ENCODE data around the gene KCNK1. TPM values are rescaled to one million over a fixed set of nuclear protein-coding genes. Genes with fewer than 3 reads are reported as not detected.

The KCNK1 gene
- total and polyA plus RNA-seq, 2 of the 13 experiments (the other 11 are each of a cell fraction or from before 2014, with no cell fraction given), result not detected

DNA sequence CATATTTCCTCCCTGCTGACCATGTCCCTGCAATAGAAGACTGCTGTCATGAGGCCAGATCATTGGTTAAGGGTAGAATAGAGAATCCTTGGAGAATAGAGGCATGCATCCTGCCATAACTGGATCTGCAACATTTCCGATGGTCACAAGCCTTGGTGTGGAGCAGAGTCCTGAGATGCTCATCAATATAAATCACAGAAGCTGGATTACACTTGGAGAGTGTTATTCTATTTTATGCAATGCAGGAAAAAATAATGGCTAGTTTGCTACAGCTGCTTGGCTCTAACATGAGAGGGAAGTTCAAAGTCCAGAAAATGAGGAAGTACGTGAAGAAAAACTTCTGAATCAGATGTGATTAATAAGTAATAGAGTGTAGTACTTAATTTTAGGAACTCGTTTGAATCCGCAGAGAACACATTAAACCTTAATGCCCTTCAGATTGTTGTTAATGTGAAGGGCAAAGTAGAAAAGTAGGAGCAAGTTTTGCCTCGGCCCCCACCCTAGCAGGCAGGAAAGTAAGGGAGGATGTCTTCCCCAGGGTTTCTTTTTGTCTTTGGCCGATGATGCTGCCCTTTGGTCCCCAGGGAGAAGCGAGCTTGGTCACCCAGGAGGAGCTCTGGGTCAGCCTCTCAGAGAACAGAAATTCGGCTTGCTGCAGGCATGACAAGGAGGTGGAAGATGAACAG, 59.5 kb downstream of the KCNK1 start:
- Histone ChIP-seq H3K79me2 (ENCODE audit: insufficient read depth, low read length) (no peaks in the 10 kb centered on the region), H3K4me2 (ENCODE audit: low read depth, low read length) (no peak overlapping the region), H3K4me3 (replicated peaks in 1 of 3; ENCODE audit: insufficient read depth in 1 of 3, low read depth in 2 of 3, low read length in 3 of 3) (no peak overlapping the region), H3K9ac (ENCODE audit: insufficient read depth, low read depth, low read length) (no peak overlapping the region), H3K9me3 (ENCODE audit: low read length) (no peaks in the 10 kb centered on the region), H2AFZ (ENCODE audit: low read length) (no peak overlapping the region), H4K20me1 (ENCODE audit: insufficient read depth, low read length) (no peaks in the 10 kb centered on the region), H3K36me3 (replicated peaks in 1 of 2; ENCODE audit: control insufficient read depth in 1 of 2, insufficient read depth in 2 of 2, low read length in 2 of 2) (no peaks in the 10 kb centered on the region), H3K27me3 (ENCODE audit: control insufficient read depth in 1 of 2, insufficient read depth in 2 of 2, low read length in 2 of 2) (no peaks in the 10 kb centered on the region), H3K27ac (ENCODE audit: extremely low read length, insufficient read depth, low read length) (no peak overlapping the region), H3K4me1 (ENCODE audit: insufficient read depth, low read length) (no peaks in the 10 kb centered on the region; the same call in 1 of the 2 replicates)
- no peak for FAIRE-seq
- WGBS (ENCODE audit: low lambda C conversion rate), result 12% methylated on average over 8 of the region's 8 CpGs
- ChIA-PET CTCF (ENCODE audit: low intra/inter-chr PET ratio, low total read pairs) (no interaction called here), POLR2A (no interaction called here)
- TF ChIP-seq HNRNPLL (IDR thresholded peaks at IDR 0.05; ENCODE audit: low read depth, low read length, poor library complexity, severe bottlenecking), result no peak
- TF ChIP-seq AKAP8 (CRISPR knock-in tag; IDR thresholded peaks at IDR 0.05), result no peak
- TF ChIP-seq ZNF235 (CRISPR knock-in tag; IDR thresholded peaks at IDR 0.05; ENCODE audit: borderline replicate concordance), result no peak
- TF ChIP-seq, protein P1, sequence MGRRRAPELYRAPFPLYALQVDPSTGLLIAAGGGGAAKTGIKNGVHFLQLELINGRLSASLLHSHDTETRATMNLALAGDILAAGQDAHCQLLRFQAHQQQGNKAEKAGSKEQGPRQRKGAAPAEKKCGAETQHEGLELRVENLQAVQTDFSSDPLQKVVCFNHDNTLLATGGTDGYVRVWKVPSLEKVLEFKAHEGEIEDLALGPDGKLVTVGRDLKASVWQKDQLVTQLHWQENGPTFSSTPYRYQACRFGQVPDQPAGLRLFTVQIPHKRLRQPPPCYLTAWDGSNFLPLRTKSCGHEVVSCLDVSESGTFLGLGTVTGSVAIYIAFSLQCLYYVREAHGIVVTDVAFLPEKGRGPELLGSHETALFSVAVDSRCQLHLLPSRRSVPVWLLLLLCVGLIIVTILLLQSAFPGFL (CRISPR knock-in tag; IDR thresholded peaks at IDR 0.05), result no peak
- no peak for TF ChIP-seq GATAD2A (CRISPR knock-in tag; IDR thresholded peaks at IDR 0.05)
- TF ChIP-seq TBP (CRISPR knock-in tag; IDR thresholded peaks at IDR 0.05), result no peak
- no peak for TF ChIP-seq SRSF4 (IDR thresholded peaks at IDR 0.05; ENCODE audit: low read depth, low read length, poor library complexity, severe bottlenecking)
- TF ChIP-seq NRL (CRISPR knock-in tag; IDR thresholded peaks at IDR 0.05; ENCODE audit: borderline replicate concordance), result no peak
- no peak for TF ChIP-seq SNAPC2 (CRISPR knock-in tag; IDR thresholded peaks at IDR 0.05)
- TF ChIP-seq ZNF362 (CRISPR knock-in tag; IDR thresholded peaks at IDR 0.05; ENCODE audit: borderline replicate concordance), result no peak
- TF ChIP-seq, protein P2, sequence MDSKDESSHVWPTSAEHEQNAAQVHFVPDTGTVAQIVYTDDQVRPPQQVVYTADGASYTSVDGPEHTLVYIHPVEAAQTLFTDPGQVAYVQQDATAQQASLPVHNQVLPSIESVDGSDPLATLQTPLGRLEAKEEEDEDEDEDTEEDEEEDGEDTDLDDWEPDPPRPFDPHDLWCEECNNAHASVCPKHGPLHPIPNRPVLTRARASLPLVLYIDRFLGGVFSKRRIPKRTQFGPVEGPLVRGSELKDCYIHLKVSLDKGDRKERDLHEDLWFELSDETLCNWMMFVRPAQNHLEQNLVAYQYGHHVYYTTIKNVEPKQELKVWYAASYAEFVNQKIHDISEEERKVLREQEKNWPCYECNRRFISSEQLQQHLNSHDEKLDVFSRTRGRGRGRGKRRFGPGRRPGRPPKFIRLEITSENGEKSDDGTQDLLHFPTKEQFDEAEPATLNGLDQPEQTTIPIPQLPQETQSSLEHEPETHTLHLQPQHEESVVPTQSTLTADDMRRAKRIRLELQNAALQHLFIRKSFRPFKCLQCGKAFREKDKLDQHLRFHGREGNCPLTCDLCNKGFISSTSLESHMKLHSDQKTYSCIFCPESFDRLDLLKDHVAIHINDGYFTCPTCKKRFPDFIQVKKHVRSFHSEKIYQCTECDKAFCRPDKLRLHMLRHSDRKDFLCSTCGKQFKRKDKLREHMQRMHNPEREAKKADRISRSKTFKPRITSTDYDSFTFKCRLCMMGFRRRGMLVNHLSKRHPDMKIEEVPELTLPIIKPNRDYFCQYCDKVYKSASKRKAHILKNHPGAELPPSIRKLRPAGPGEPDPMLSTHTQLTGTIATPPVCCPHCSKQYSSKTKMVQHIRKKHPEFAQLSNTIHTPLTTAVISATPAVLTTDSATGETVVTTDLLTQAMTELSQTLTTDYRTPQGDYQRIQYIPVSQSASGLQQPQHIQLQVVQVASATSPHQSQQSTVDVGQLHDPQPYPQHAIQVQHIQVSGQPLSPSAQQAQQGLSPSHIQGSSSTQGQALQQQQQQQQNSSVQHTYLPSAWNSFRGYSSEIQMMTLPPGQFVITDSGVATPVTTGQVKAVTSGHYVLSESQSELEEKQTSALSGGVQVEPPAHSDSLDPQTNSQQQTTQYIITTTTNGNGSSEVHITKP (CRISPR knock-in tag; IDR thresholded peaks at IDR 0.05; ENCODE audit: low read depth), result no peak
- TF ChIP-seq, protein P3, sequence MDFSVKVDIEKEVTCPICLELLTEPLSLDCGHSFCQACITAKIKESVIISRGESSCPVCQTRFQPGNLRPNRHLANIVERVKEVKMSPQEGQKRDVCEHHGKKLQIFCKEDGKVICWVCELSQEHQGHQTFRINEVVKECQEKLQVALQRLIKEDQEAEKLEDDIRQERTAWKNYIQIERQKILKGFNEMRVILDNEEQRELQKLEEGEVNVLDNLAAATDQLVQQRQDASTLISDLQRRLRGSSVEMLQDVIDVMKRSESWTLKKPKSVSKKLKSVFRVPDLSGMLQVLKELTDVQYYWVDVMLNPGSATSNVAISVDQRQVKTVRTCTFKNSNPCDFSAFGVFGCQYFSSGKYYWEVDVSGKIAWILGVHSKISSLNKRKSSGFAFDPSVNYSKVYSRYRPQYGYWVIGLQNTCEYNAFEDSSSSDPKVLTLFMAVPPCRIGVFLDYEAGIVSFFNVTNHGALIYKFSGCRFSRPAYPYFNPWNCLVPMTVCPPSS (IDR thresholded peaks at IDR 0.05), result no peak
- intact Hi-C loops (cut with micrococcal nuclease; ENCODE audit: unreplicated experiment), result no loop called here
- in situ Hi-C loops (cut with HindIII; ENCODE audit: extremely low pct_ligation_motif_present, low pct_unique_long_range_greater_than_20kb), result no loop called here
- ATAC-seq, result no peak
- DNase-seq (ENCODE audit: low spot score), result no peak
- no TSS peak for BruUV-seq (replicated peaks)
